Measurements from ENCODE around the gene SF3B6.

DNA sequence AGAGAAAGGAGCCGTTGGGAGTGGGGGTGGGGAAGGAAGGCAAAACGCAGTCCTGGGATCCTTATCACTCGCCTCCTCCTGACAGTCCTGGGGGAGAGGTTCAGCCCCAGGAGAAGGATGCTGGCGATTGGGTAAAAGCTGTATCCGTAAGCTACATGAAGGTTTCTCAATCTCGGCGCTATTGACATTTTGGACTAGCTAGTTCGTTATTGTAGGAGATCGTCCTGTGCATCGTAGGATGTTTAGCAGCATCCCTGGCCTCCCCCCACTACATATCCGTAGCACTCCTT lies 9.0 kb upstream of the SF3B6 start:
- TF ChIP-seq POLR2A (IDR thresholded peaks at IDR 0.05; ENCODE audit: low read depth, low read length), result no peak
- TF ChIP-seq TAF1 (IDR thresholded peaks at IDR 0.05; ENCODE audit: low read depth, low read length), result no peak
- TF ChIP-seq POLR2AphosphoS5 (IDR thresholded peaks at IDR 0.05; ENCODE audit: low read depth, low read length), result no peak
- no peak for TF ChIP-seq SPI1 (IDR thresholded peaks at IDR 0.05; ENCODE audit: low read depth, low read length)
- no peak for TF ChIP-seq PAX5 (IDR thresholded peaks at IDR 0.05; ENCODE audit: insufficient read depth, low read length, severe bottlenecking)
- no peak for TF ChIP-seq POU2F2 (IDR thresholded peaks at IDR 0.05; ENCODE audit: low read depth, low read length)

Measured in GM12891 (cell line).